ENCODE measurements around the gene ATF7.

ATF7 gene

DNA sequence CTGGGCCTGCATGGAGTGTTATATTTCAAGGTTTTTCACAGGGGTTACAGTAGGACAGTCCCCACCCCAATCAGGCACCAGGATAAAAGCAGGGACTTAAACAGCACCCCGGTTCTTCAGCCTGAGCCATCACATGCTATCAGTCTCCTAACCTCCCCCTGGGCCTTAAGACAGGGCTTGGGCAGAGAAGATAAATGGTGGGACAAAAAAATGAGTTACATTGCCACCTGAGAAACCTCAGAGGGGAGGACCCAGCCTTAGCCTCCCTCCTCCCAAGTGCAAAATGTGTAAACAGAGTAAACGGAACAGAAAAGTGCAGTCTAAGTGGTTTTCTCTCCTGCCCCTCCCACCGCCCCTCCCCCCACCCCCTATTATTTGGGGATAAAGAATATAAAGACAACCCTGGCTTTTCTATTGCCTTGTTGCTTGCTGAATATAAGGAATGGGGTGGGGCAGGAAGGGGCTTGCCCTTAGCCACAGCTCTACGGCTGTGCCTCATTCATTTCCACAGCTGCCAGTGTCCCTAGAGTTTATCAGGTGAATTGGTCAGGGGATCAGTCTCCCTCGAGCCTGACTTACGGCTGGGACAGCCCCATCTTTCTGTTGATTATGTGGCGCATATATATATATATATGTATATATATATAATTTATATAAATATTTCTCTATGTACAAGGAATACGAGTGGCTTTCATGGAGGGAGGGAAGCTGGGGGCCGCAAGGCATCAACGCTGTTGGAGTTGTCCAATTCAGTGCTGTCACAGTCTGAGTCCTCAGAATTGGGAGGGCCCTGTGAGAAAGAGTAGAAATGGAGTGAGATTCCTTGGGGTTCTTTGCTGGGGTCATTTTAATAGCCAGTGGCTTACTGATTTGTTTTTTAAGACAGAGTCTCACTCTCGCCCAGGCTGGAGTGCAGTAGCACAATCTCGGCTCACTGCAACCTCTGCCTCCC, 145.4 kb downstream of the ATF7 start:
- DNase-seq: no peak

DNA sequence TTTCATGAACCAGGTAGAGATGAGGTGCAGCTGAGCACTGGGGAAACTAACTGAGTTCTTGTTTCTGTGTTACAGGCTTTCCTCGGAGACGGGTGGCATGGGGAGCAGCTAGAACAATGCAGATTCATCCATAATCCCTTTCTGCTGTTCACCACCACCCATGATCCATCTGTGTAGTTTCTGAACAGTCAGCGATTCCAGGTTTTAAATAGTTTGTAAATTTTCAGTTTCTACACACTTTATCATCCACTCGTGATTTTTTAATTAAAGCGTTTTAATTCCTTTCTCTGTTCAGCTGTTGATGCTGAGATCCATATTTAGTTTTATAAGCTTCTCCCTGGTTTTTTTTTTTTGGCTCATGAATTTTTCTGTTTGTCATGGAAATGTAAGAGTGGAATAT, 146.9 kb downstream of the ATF7 start:
- no peak for DNase-seq

- no peak for DNase-seq
These were observed 147.3 kb downstream of the ATF7 start for GRCh38 chr12:53478865-53479264.

GRCh38 chr12:53476769-53477209, 149.4 kb downstream of the ATF7 start:
- peak in 2 of 3 donors; percentile 26 to 28 for DNase-seq

- DNase-seq: no peak
These were observed 151.4 kb downstream of the ATF7 start for GRCh38 chr12:53474819-53475218.

DNA sequence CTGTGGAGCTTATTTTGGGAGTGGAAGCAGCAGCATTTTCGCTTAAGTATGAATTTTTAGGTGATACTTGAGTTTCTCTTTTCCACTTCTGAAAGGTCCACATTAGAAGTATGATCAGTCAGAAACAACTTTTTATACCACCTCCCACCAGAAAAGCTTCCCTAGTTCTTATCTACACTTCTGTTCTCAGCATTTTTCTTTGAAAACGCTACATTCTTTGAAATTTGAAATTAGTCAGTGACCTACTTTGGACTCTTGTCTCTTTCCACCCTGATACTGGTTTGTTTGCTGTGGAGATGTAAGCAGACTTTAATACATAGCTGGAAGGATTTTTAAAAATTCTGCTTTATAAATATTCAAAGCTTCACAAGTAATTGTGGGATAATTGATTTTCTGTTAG, 152.1 kb downstream of the ATF7 start:
- DNase-seq: no peak

DNA sequence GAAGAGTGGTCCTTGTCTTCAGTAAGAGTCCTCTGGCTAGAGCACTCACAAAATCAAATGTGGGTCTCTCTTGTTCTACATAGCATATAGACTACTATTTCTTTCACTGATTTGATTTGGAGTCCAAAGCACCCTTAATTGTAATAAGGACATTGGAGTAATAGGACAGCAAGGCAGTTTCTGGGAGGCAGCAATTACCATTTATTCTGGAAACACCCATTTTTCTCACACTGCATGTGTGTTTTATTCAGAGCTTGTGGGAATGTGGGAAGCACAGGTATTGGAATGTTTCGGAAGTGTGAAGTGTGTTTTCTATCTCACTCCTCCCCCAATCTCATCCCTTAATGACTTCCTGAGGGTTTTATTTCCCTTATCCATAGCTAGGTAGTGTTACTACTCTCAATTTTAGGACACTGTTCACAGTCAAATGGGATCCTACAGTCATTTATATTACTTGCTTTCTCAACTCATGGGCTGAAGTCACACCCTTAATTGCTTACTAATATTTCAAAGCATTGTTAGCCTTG, 154.1 kb downstream of the ATF7 start:
- no peak for DNase-seq

DNA sequence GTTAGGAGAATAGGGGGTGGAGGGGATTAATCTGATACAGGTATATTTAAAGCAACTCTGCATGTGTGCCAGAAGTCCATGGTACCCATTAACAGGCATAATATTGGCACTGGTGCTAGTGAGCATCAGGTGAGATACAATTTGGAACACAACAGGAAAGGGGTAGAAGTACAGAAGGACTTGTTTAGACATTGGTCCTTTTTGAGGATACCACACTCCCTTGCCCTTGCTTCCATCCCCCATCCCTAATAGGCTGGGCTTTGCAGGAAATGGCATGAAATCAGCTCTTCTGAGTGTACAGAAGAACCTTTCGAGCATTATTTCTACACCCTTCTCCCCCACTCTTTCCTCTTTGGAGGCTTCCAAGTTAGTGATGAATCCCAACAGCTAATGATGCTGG, 157.9 kb downstream of the ATF7 start:
- DNase-seq: no peak

DNA sequence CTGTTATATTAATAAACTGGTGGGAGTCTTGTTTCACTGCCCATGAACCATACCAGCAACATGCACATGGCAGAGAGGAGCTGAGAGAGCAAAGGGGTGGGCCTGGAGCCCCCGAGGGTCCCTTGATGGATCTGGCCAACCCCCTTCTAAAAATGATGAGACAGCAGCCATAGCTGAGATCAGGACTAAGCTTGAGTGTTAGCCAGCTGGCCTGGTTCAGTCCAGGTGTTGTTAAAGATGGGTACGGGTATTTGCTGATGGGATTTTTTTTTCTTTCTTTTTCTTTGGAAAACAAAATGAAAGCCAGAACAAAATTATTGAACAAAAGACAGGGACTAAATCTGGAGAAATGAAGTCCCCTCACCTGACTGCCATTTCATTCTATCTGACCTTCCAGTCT, 158.3 kb downstream of the ATF7 start:
- DNase-seq: no peak

GRCh38 chr12:53467082-53467481, 159.1 kb downstream of the ATF7 start:
- no peak for DNase-seq

GRCh38 chr12:53466640-53467039, 159.5 kb downstream of the ATF7 start:
- DNase-seq: no peak

DNA sequence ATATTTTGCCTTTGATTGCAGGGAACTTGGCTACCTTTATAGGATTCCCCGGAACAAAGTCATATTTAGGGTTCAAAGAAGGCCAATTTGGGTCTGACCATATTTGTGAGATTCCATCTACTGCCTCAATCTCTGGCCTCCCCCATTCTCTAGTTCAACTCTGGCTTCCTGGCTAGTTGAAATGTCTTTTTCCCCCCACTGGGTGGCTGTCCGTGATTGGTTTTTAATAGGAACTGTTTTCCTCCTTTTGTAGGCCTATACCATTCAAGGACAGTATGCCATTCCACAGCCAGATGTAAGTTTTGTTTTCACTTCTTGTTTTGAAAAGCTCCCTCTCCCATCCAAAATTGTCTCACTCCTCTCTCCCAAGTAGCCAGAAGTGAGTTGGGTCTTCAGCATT, 160.5 kb downstream of the ATF7 start:
- no peak for DNase-seq

DNA sequence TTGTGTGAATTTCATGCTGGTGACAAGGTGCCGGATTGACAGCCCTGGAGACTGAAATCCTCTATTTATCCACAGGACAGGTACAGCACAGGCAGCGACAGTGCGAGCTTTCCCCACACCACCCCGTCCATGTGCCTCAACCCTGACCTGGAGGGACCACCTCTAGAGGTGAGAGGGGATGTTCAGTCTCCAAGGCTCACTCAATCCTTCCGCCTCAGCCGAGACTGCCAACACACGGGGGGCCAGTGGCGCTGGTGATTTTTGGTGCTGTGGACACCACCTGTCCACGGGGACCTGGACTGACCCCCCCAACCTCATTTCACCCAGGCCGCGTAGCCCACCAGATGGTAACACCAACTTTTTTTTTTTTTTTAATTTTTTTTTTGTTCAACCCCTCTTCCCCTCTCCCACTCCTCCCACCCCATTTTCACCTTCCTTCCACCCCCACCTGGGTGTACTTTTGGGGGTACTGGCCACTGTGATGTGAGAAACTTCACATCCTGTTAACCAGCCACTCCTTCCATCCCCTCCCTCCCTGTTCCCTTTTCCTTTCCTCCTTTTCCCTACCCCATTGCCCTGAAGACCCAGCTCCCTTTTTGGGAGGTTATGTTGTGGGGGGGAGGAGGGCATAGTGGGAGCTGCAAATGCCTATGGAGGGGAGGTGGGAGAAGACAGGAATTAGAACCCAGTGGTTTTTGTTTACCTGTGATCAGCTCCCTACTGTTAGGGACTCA, 161.3 kb downstream of the ATF7 start:
- DNase-seq: no peak

DNA sequence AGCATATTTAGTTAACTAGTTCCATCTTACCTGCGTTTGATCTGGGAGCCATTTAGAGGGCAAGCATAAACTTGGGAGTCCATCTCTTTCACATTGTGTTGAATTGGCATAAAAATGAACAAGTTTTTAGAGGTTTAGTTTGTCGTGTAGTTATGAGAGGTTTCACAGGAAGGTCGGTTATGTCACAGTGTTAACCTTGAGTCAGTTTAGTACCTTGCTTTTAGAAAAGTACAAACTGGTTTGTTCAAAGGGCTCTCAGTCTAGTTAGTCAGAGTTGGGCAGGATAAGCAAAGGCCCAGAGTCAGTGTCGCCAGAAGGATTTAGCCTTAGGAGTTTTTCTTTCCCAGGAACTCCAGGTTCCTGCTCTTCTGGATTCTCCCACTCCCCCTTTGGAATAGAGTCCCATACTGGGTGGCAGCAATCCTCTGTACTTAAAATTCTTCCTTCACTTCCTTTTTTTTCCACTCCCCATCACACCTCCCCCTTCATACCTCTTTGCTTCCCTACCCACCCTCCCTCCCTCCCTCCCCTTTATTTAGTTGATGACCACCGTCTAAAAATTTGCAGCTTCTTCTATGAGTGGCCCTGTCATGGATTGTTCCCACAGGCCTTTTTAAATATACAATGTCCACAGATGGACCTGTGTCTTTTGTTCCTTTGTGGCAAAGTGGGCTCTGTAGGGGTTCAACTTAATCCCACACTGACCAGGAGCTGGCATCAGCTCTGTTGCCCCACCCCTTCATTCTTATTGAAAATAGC, 162.2 kb downstream of the ATF7 start:
- DNase-seq: no peak

DNA sequence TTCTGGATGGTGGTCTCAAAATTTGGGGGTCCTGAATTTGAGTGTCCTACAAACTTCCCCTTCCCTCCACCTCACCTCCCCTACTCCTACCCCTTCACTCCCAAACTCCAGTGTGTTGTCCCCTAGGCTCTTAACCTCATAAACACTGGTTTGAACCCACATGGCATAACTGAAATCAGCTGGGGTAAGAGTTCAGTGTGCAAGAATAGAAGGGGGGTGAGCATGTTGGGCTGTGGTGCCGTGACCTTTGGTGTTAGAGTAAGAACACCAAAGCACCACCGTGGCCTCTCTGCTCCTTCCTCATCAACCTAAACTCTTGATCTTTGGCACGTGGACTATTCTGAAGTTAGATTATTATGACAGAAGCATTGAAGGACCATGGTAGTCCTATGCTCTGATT, 163.2 kb downstream of the ATF7 start:
- no peak for DNase-seq

GRCh38 chr12:53461591-53461990, 164.6 kb downstream of the ATF7 start:
- no peak for DNase-seq

GRCh38 chr12:53461059-53461458, 165.1 kb downstream of the ATF7 start:
- no peak for DNase-seq

DNA sequence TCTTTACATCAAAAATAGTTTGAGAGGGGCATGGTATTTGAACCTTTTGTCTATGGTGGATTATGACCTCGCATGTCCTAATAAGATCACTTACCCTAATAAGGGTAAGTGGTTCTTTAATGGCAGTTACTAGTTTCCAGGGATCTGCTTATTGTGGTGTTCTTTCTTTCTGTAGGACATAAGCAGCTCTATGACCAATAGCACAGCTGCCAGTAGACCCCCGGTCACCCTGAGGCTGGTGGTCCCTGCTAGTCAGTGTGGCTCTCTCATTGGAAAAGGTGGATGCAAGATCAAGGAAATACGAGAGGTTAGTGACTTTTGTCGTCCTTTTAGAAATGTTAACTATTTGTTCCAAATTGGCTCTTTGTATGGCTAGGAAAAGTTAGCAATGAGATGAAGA, 167.1 kb downstream of the ATF7 start:
- DNase-seq: no peak
